Smooth muscle cell (in vitro differentiated cells): ENCODE measurements around the gene YIPF5. TPM values are rescaled to one million over a fixed set of nuclear protein-coding genes. Genes with fewer than 3 reads are reported as not detected.

Experiments used
- DNase-seq: peaks from one replicate; lab custom pipeline; 2025; ENCODE audit not compliant: unreplicated experiment; lab: John Stamatoyannopoulos, UW
- H2AFZ ChIP-seq: fragments of 200-600 bp; sonication (generic); 2 replicates; pipeline ENCODE4 v1.6.0; 2016; ENCODE audit warnings: antibody characterized with exemption, low read depth, mild to moderate bottlenecking
- H3F3A ChIP-seq: fragments of 200-600 bp; sonication (generic); 2 replicates; pipeline ENCODE4 v1.6.0; 2017; ENCODE audit warnings: antibody characterized with exemption, low read depth
- H3K27ac ChIP-seq: fragments of 200-600 bp; sonication (generic); 2 replicates; pipeline ENCODE4 v1.5.1; 2016; ENCODE audit warnings: low read depth, mild to moderate bottlenecking
- H3K27me3 ChIP-seq: fragments of 200-600 bp; sonication (generic); 2 replicates; pipeline ENCODE4 v1.6.1; 2016; ENCODE audit warnings: low read depth, mild to moderate bottlenecking
- H3K36me3 ChIP-seq: fragments of 200-600 bp; sonication (generic); 2 replicates; pipeline ENCODE4 v1.5.1; 2016; ENCODE audit warnings: low read depth
- H3K4me1 ChIP-seq: fragments of 200-600 bp; sonication (generic); 2 replicates; pipeline ENCODE4 v1.5.1; 2016; ENCODE audit warnings: low read depth
- H3K4me2 ChIP-seq: fragments of 200-600 bp; sonication (generic); 2 replicates; pipeline ENCODE4 v1.6.0; 2016; ENCODE audit warnings: mild to moderate bottlenecking
- H3K4me3 ChIP-seq: fragments of 200-600 bp; sonication (generic); 2 replicates; pipeline ENCODE4 v1.5.1; 2016; ENCODE audit warnings: mild to moderate bottlenecking
- H3K79me2 ChIP-seq: fragments of 200-600 bp; sonication (generic); 2 replicates; pipeline ENCODE4 v1.6.0; 2016; ENCODE audit warnings: low read depth, mild to moderate bottlenecking
- H3K9ac ChIP-seq: fragments of 200-600 bp; sonication (generic); 2 replicates; pipeline ENCODE4 v1.6.0; 2016; ENCODE audit warnings: low read depth
- H3K9me3 ChIP-seq: fragments of 200-600 bp; sonication (generic); replicated peaks from 2 replicates; pipeline ENCODE4 v1.5.1; 2016; ENCODE audit warnings: low read depth
- H4K20me1 ChIP-seq: fragments of 200-600 bp; sonication (generic); 2 replicates; pipeline ENCODE4 v1.6.0; 2016; ENCODE audit warnings: low read depth
- WGBS: methylation state at CpG from one replicate; pipeline ENCODE4 v1.1.7; 2016; ENCODE audit warnings: low lambda C conversion rate; 5-methylcytosine and 5-hydroxymethylcytosine counted together
- polyA plus RNA-seq: library from polyadenylated mRNA; unstranded; fragments of >200 nt; fragmentation: Nextera tagmentation; extraction: Ambion mirVana; gene quantifications from 2 replicates; pipeline ENCODE4 v1.2.1, GENCODE V29; 2016
- total RNA-seq: library from RNA; depleted of rRNA; stranded (reverse); fragments of >200 nt; gene quantifications from 2 replicates; pipeline ENCODE4 v1.2.3, GENCODE V29; 2014
- TF ChIP-seq, protein P1 (sequence below): fragments of 200-600 bp; sonication (generic); IDR thresholded peaks from 2 replicates; pipeline ENCODE4 v1.5.1; 2017; ENCODE audit warnings: borderline replicate concordance, mild to moderate bottlenecking, antibody characterized with exemption; ENCODE audit not compliant: insufficient read depth, poor library complexity, severe bottlenecking

Gene YIPF5
- total and polyA plus RNA-seq, 2 experiments from 2014 or later = 192 to 215 TPM

DNA sequence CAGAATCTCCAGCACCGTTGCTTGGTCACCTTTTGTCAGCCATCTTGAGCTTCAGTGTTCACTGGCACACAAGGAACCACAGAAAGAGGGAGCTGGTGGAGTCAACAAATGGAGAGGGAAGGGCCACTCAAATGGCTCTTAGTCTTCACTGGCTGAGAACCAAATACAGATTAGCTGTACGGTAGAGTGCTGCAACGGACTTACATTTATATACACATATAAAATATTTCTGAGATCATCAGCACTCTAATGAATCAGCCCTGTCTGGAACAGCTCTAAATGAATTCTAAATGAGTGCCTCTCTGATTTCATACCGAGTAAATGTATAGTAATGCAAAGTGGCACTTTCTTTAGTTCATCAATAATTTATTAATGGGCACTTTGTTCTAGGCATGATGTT is 25.0 kb upstream of the YIPF5 start:
- peaks cover 21% of the 10 kb centered on the region for H3F3A ChIP-seq
- peak overlapping the region; percentile 17 for H3K27ac ChIP-seq
- no peak overlapping the region for H3K9ac ChIP-seq
- no peaks in the 10 kb centered on the region for H3K36me3 ChIP-seq
- no peak overlapping the region for H3K4me3 ChIP-seq
- peaks cover 15% of the 10 kb centered on the region for H3K4me1 ChIP-seq
- no peaks in the 10 kb centered on the region for H4K20me1 ChIP-seq
- TF ChIP-seq, protein P1, sequence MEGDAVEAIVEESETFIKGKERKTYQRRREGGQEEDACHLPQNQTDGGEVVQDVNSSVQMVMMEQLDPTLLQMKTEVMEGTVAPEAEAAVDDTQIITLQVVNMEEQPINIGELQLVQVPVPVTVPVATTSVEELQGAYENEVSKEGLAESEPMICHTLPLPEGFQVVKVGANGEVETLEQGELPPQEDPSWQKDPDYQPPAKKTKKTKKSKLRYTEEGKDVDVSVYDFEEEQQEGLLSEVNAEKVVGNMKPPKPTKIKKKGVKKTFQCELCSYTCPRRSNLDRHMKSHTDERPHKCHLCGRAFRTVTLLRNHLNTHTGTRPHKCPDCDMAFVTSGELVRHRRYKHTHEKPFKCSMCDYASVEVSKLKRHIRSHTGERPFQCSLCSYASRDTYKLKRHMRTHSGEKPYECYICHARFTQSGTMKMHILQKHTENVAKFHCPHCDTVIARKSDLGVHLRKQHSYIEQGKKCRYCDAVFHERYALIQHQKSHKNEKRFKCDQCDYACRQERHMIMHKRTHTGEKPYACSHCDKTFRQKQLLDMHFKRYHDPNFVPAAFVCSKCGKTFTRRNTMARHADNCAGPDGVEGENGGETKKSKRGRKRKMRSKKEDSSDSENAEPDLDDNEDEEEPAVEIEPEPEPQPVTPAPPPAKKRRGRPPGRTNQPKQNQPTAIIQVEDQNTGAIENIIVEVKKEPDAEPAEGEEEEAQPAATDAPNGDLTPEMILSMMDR = no peak
- peak overlapping the region; percentile 22 for H2AFZ ChIP-seq
- H3K4me2 ChIP-seq = peak overlapping the region; percentile 12
- DNase-seq = no peak
- 67% methylated on average over 4 of the region's 4 CpGs for WGBS
- no peaks in the 10 kb centered on the region for H3K27me3 ChIP-seq
- H3K79me2 ChIP-seq = no peaks in the 10 kb centered on the region
- no peaks in the 10 kb centered on the region for H3K9me3 ChIP-seq

DNA sequence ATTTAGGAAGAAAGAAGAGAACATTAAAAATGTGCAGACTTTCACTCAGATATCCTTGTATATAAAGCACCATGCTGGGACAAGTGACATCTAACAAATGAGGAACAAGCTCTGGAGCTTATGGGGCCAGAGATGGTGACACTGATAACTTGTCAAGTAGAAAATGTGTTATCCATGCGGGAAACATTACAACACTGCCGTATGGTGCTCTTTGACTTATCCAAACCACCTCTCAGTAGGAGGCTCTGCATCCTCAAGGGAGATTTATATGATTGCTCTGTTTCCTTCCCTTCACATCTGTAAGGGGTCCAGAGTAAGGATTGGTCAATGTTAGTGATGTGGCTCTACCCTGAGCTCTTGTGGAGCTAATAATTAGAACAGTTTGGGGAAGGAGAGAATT is 23.7 kb upstream of the YIPF5 start:
- no peaks in the 10 kb centered on the region for H3K79me2 ChIP-seq

DNA sequence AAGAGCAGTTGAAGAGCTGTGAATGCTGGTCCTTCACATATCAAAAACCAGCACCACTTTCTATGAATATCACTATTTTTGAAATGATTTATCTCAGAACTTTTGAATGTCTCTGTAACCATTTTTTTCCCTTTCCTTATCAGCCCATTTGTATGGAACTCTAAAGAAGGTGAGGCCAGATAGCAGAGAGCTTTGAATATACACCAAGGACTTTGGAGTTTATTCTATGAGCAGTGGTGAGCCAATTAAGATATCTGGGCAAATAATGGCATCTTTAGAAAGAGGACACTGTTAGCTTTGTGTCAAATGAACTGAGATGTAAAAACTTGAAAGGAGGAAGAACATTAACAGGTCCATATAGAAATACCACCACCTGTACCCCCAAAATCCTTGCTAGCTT is 22.2 kb upstream of the YIPF5 start:
- no peaks in the 10 kb centered on the region for H3K36me3 ChIP-seq
- no peaks in the 10 kb centered on the region for H3K9me3 ChIP-seq
- H3F3A ChIP-seq = peaks cover 34% of the 10 kb centered on the region
- H3K9ac ChIP-seq = no peak overlapping the region
- no peaks in the 10 kb centered on the region for H3K27me3 ChIP-seq
- H3K4me1 ChIP-seq = peaks cover 17% of the 10 kb centered on the region
- no peak overlapping the region for H2AFZ ChIP-seq
- no peak overlapping the region for H3K4me3 ChIP-seq
- H3K27ac ChIP-seq = peak overlapping the region; percentile 98
- DNase-seq = no peak
- H4K20me1 ChIP-seq = no peaks in the 10 kb centered on the region
- H3K79me2 ChIP-seq = no peaks in the 10 kb centered on the region
- TF ChIP-seq, protein P1 = no peak
- peak overlapping the region; percentile 84 for H3K4me2 ChIP-seq

More for the DNA sequence above, 23.7 kb upstream of the YIPF5 start:
- peaks cover 18% of the 10 kb centered on the region for H3K4me1 ChIP-seq
- no peaks in the 10 kb centered on the region for H3K36me3 ChIP-seq
- H4K20me1 ChIP-seq = no peaks in the 10 kb centered on the region
- WGBS = 42% methylated on average over 2 of the region's 2 CpGs
- TF ChIP-seq, protein P1 = no peak
- H2AFZ ChIP-seq = peak overlapping the region; percentile 31
- no peak overlapping the region for H3K4me2 ChIP-seq
- H3K27ac ChIP-seq = no peak overlapping the region
- no peaks in the 10 kb centered on the region for H3K27me3 ChIP-seq
- DNase-seq = no peak
- peaks cover 27% of the 10 kb centered on the region for H3F3A ChIP-seq
- no peaks in the 10 kb centered on the region for H3K9me3 ChIP-seq
- no peak overlapping the region for H3K9ac ChIP-seq
- H3K4me3 ChIP-seq = no peak overlapping the region

DNA sequence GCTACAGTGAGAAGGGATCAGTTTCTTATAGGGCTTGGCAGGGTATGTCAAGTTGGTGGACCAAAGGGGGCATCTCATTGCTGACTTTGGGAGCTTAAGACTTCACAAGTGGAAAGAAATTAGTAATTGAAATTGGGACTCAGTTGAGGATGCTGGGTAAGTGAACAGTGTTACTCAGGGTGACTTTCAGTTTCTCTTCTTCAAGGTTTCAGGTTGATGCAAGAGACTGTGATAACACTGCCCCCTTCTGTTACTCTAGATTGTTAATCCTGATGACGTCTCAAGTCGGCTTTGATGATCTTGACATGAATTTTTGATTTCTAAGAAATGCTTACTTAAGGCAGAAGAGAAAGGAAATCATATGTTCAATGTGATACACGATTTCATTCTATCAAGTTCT is 21.5 kb upstream of the YIPF5 start:
- Histone ChIP-seq H3K9ac (peak overlapping the region; percentile 46), H3K4me2 (peak overlapping the region; percentile 84), H3K36me3 (no peaks in the 10 kb centered on the region), H3K27ac (peak overlapping the region; percentile 98), H3K9me3 (no peaks in the 10 kb centered on the region), H3K4me1 (peaks cover 23% of the 10 kb centered on the region), H3K27me3 (no peaks in the 10 kb centered on the region), H4K20me1 (no peaks in the 10 kb centered on the region), H3K79me2 (no peaks in the 10 kb centered on the region), H3F3A (peaks cover 34% of the 10 kb centered on the region), H2AFZ (peak overlapping the region; percentile 1), H3K4me3 (peak overlapping the region; percentile 33)
- no peak for DNase-seq
- WGBS = 23% methylated on average over 3 of the region's 3 CpGs
- TF ChIP-seq, protein P1 = peak; percentile 42
